B cell (primary cell): ENCODE results near the gene DRD2. TPM values are rescaled to one million over a fixed set of nuclear protein-coding genes. Genes with fewer than 3 reads are reported as not detected.

ENCODE experiments used
- ATAC-seq: fragments of 200-7000 bp; cut with Tn5 transposase; one replicate; pipeline ENCODE4 v1.10.0; 2021; ENCODE audit warnings: low read depth, mild to moderate bottlenecking, moderate number of reproducible peaks, moderate library complexity
- CTCF ChIA-PET: fragments of 350-600 bp; sonication (Branson Sonifier 250); formaldehyde crosslinking; loops from one replicate; lab custom pipeline; 2021; ENCODE audit warnings: antibody characterized with exemption, inconsistent platforms; lab: Charles Lee
- POLR2A ChIA-PET: fragments of 350-600 bp; sonication (Branson Sonifier 250); formaldehyde crosslinking; loops from one replicate; lab custom pipeline; 2021; ENCODE audit warnings: antibody characterized with exemption; lab: Charles Lee
- DNase-seq: peaks from one replicate; pipeline ENCODE4 v3.0.0; 2013
- H2AFZ ChIP-seq: 2 replicates; pipeline ENCODE4 v1.6.1; 2012; ENCODE audit warnings: mild to moderate bottlenecking, low read depth, low read length; ENCODE audit not compliant: insufficient read depth, poor library complexity, severe bottlenecking
- H3K27ac ChIP-seq, 2 donors: 1 replicate in 1 of 2; 2 replicates in 1 of 2; pipeline ENCODE4 v1.5.1; 2012 to 2013; ENCODE audit warnings: low read length in 2 of 2, mild to moderate bottlenecking in 2 of 2, moderate library complexity in 1 of 2
- H3K27me3 ChIP-seq, 4 experiments: fragments of 200-600 bp in 1 of 4; sonication (generic) in 1 of 4; replicated peaks in 1 of 4; 1 replicate in 2 of 4; 2 replicates in 2 of 4; pipeline versions ENCODE4 v1.6.1 to v1.7.0; 2013 to 2016; ENCODE audit warnings: low read length in 3 of 4, mild to moderate bottlenecking in 2 of 4, mixed read lengths in 1 of 4, moderate library complexity in 1 of 4; ENCODE audit not compliant: insufficient read depth in 4 of 4, control insufficient read depth in 3 of 4; ENCODE audit errors: control extremely low read depth in 1 of 4
- H3K36me3 ChIP-seq, 2 experiments: replicated peaks in 1 of 2; 1 replicate in 1 of 2; 2 replicates in 1 of 2; pipeline versions ENCODE4 v1.6.1 to v1.7.1; 2013; ENCODE audit warnings: low read length in 1 of 2; ENCODE audit not compliant: insufficient read depth in 2 of 2, control insufficient read depth in 1 of 2; ENCODE audit errors: control extremely low read depth in 1 of 2, extremely low read depth in 1 of 2
- H3K4me1 ChIP-seq, 2 donors: fragments of 200-600 bp in 1 of 2; sonication (generic) in 1 of 2; 1 replicate in 1 of 2; 2 replicates in 1 of 2; pipeline versions ENCODE4 v1.5.1 to v1.6.1; 2013 to 2017; ENCODE audit warnings: low read length in 2 of 2; ENCODE audit not compliant: control insufficient read depth in 2 of 2, insufficient read depth in 2 of 2
- H3K4me2 ChIP-seq: replicated peaks from 2 replicates; pipeline ENCODE3; 2012; ENCODE audit warnings: mild to moderate bottlenecking, low read depth, low read length; ENCODE audit not compliant: poor library complexity, severe bottlenecking
- H3K4me3 ChIP-seq, 5 experiments: fragments of 200-600 bp in 1 of 5; sonication (generic) in 1 of 5; 1 replicate in 3 of 5; 2 replicates in 2 of 5; pipeline versions ENCODE4 v1.5.1 to v1.7.0; 2011 to 2016; ENCODE audit warnings: low read length in 4 of 5, mild to moderate bottlenecking in 4 of 5, low read depth in 2 of 5, control low read depth in 1 of 5, moderate library complexity in 1 of 5; ENCODE audit not compliant: insufficient read depth in 1 of 5; ENCODE audit errors: control extremely low read depth in 1 of 5, extremely low read depth in 1 of 5
- H3K79me2 ChIP-seq: fragments of 200-600 bp; sonication (generic); one replicate; pipeline ENCODE4 v1.6.0; 2016; ENCODE audit warnings: low read length; ENCODE audit not compliant: control insufficient read depth, insufficient read depth
- H3K9ac ChIP-seq: fragments of 200-600 bp; sonication (generic); 2 replicates; pipeline ENCODE4 v1.6.1; 2017; ENCODE audit warnings: mild to moderate bottlenecking, low read length, moderate library complexity
- H3K9me3 ChIP-seq, 3 donors: one replicate each; pipeline versions ENCODE4 v1.6.1 to v1.7.1; 2013; ENCODE audit warnings: low read length in 2 of 3; ENCODE audit not compliant: control insufficient read depth in 2 of 3, insufficient read depth in 1 of 3; ENCODE audit errors: control extremely low read depth in 1 of 3
- H4K20me1 ChIP-seq: 2 replicates; pipeline ENCODE4 v1.6.0; 2012; ENCODE audit warnings: mild to moderate bottlenecking, low read length; ENCODE audit not compliant: insufficient read depth, control insufficient read depth, poor library complexity, severe bottlenecking
- H3K27ac Mint-ChIP-seq: one replicate; pipeline ENCODE4 v1.8.0; 2021; ENCODE audit warnings: mixed read lengths
- H3K27me3 Mint-ChIP-seq: one replicate; pipeline ENCODE4 v1.8.0; 2021; ENCODE audit warnings: mixed read lengths
- H3K4me1 Mint-ChIP-seq: one replicate; pipeline ENCODE4 v1.8.0; 2021; ENCODE audit warnings: mixed read lengths
- H3K4me3 Mint-ChIP-seq: one replicate; pipeline ENCODE4 v1.8.0; 2021; ENCODE audit warnings: mixed read lengths
- H3K9me3 Mint-ChIP-seq: one replicate; pipeline ENCODE4 v1.8.0; 2022; ENCODE audit warnings: mixed read lengths; ENCODE audit not compliant: insufficient read depth
- CTCF ChIP-seq: fragments of 200-600 bp; IDR thresholded peaks from one replicate; pipeline ENCODE4 v1.8.0; 2022; ENCODE audit warnings: antibody characterized with exemption, mild to moderate bottlenecking
- EZH2 ChIP-seq: IDR thresholded peaks from 2 replicates; pipeline ENCODE4 v1.6.1; 2012; ENCODE audit warnings: borderline replicate concordance, low read depth, mild to moderate bottlenecking, moderate library complexity, low read length; ENCODE audit not compliant: insufficient read depth, poor library complexity, severe bottlenecking
- WGBS: methylation state at CpG from one replicate; pipeline ENCODE4 v1.1.5; 2013; ENCODE audit warnings: missing lambda C conversion rate; ENCODE audit not compliant: insufficient coverage; 5-methylcytosine and 5-hydroxymethylcytosine counted together
- intact Hi-C: fragments of 100-400 bp; cut with micrococcal nuclease; formaldehyde crosslinking; loops from one replicate; pipeline ENCODE4 v1.10.0; 2022
- polyA plus RNA-seq: library from polyadenylated mRNA; depleted of rRNA; stranded (reverse); fragments of >200 nt; gene quantifications from 2 replicates; pipeline ENCODE4 v1.2.3, GENCODE V29; 2012
- total RNA-seq, 2 donors: library from RNA; stranded (reverse); fragments of 120-200 nt in 1 of 2; gene quantifications; 1 replicate in 1 of 2; 2 replicates in 1 of 2; pipeline versions ENCODE4 v1.2.3 to v1.2.4, GENCODE V29; 2013 to 2022

The DRD2 gene
- total and polyA plus RNA-seq, 2 donors (not counting 1 experiment from before 2014, with no cell fraction given) = not detected

- peaks cover 48% of the 10 kb centered on the region for H3K27me3 Mint-ChIP-seq
- H2AFZ ChIP-seq = no peak overlapping the region
- TF ChIP-seq EZH2 (no peak), CTCF (no peak)
- H4K20me1 ChIP-seq = no peaks in the 10 kb centered on the region
- H3K27ac Mint-ChIP-seq = no peak overlapping the region
- H3K9me3 ChIP-seq = peaks cover 0 to 7% (median 0%) of the 10 kb centered on the region in 3 donors
- no peak overlapping the region for H3K4me3 ChIP-seq
- H3K27ac ChIP-seq = no peak overlapping the region
- POLR2A ChIA-PET = no interaction called here
- H3K4me1 Mint-ChIP-seq = peaks cover 4% of the 10 kb centered on the region
- no peaks in the 10 kb centered on the region for H3K9me3 Mint-ChIP-seq
- H3K4me1 ChIP-seq = peaks cover 3 to 7% of the 10 kb centered on the region in 2 donors
- H3K27me3 ChIP-seq = peaks cover 0 to 19% (median 13%) of the 10 kb centered on the region in 4 experiments
- ATAC-seq (no peak), DNase-seq (no peak)
- H3K36me3 ChIP-seq = no peaks in the 10 kb centered on the region
- CTCF ChIA-PET = no interaction called here
- no peak overlapping the region for H3K4me3 Mint-ChIP-seq
- H3K4me2 ChIP-seq = no peak overlapping the region
- H3K79me2 ChIP-seq = no peaks in the 10 kb centered on the region
- no peak overlapping the region for H3K9ac ChIP-seq
- WGBS = 77% methylated on average over 5 of the region's 5 CpGs
- intact Hi-C loops = no loop called here
These were observed 5.0 kb downstream of the DRD2 start for GRCh38 chr11:113470233-113470632.

- Histone ChIP-seq H3K27me3 (peaks cover 0 to 15% (median 6%) of the 10 kb centered on the region in 4 experiments), H3K4me1 (no peaks in the 10 kb centered on the region), H2AFZ (no peak overlapping the region), H4K20me1 (no peaks in the 10 kb centered on the region), H3K9ac (no peak overlapping the region), H3K9me3 (peaks cover 0 to under 1% (median 0%) of the 10 kb centered on the region in 3 donors), H3K27ac (no peak overlapping the region), H3K36me3 (no peaks in the 10 kb centered on the region), H3K79me2 (no peaks in the 10 kb centered on the region), H3K4me3 (no peak overlapping the region), H3K4me2 (no peak overlapping the region)
- TF ChIP-seq CTCF (no peak), EZH2 (no peak)
- intact Hi-C loops = no loop called here
- POLR2A ChIA-PET = no interaction called here
- Mint-ChIP-seq H3K9me3 (no peaks in the 10 kb centered on the region), H3K27me3 (peaks cover 50% of the 10 kb centered on the region), H3K4me1 (no peaks in the 10 kb centered on the region), H3K27ac (no peak overlapping the region), H3K4me3 (no peak overlapping the region)
- CTCF ChIA-PET = no interaction called here
- ATAC-seq = no peak
- 84% methylated on average over 7 of the region's 8 CpGs for WGBS
- no peak for DNase-seq
These were observed 6.4 kb downstream of the DRD2 start for GRCh38 chr11:113468726-113469345.
